HCT116 (cell line): ENCODE data around the gene DDTL. TPM values are rescaled to one million over a fixed set of nuclear protein-coding genes. Genes with fewer than 3 reads are reported as not detected.

Experiments
- ATAC-seq: fragments of 200-7000 bp; cut with Tn5 transposase; 2 replicates; pipeline ENCODE4 v1.9.1; 2020; ENCODE audit warnings: mild to moderate bottlenecking, moderate library complexity
- BruUV-seq: library from RNA; stranded (reverse); fragments of 400-500 nt; replicated peaks from 2 replicates; lab custom pipeline; 2021; lab: Mats Ljungman, UMichigan
- CTCF ChIA-PET: fragments of 300-600 bp; sonication (Branson Sonifier 250); formaldehyde crosslinking; loops from one replicate; lab custom pipeline; 2021; ENCODE audit warnings: antibody characterized with exemption; lab: Charles Lee
- POLR2A ChIA-PET: fragments of 300-600, 350-600 bp; sonication (Branson Sonifier 250); formaldehyde crosslinking; loops from one replicate; lab custom pipeline; 2021; ENCODE audit warnings: antibody characterized with exemption; lab: Charles Lee
- RAD21 ChIA-PET, 2 experiments: fragments of 300-600 bp; sonication (Branson Sonifier 250); formaldehyde crosslinking; loops; one replicate each; lab custom pipeline; 2023; ENCODE audit warnings: low total read pairs in 2 of 2; ENCODE audit not compliant: uncharacterized antibody in 2 of 2, unreplicated experiment in 2 of 2, low non-redundant PET in 1 of 2; lab: Charles Lee
- DNase-seq: peaks from one replicate; pipeline ENCODE4 v3.0.0-alpha.2; 2010; ENCODE audit warnings: low read depth, low spot score
- H2AFZ ChIP-seq: fragments of 200-600 bp; shearing (Covaris generic), sonication (generic); 2 replicates; pipeline ENCODE4 v1.6.1; 2017; ENCODE audit warnings: low read depth, mixed run types, mixed read lengths, antibody characterized with exemption, low read length; ENCODE audit not compliant: poor library complexity, severe bottlenecking
- H3K27ac ChIP-seq: 2 replicates; pipeline ENCODE4 v1.5.1; 2012; ENCODE audit warnings: low read depth, low read length
- H3K27me3 ChIP-seq: fragments of 200-600 bp; sonication (generic); 2 replicates; pipeline ENCODE4 v1.6.1; 2016; ENCODE audit warnings: mixed run types, low read length, mixed read lengths; ENCODE audit not compliant: insufficient read depth
- H3K36me3 ChIP-seq, 2 experiments: fragments of 200-500 bp in 1 of 2; fragments of 200-600 bp in 1 of 2; sonication (Bioruptor generic) in 1 of 2; sonication (generic) in 1 of 2; 2 replicates each; pipeline versions ENCODE4 v1.5.1 to v1.6.1; 2014 to 2016; ENCODE audit warnings: low read length in 2 of 2, inconsistent platforms in 1 of 2, mixed read lengths in 1 of 2, mixed run types in 1 of 2; ENCODE audit not compliant: insufficient read depth in 2 of 2, control insufficient read depth in 1 of 2
- H3K4me1 ChIP-seq, 2 experiments: fragments of 200-600 bp in 1 of 2; sonication (generic) in 1 of 2; 2 replicates each; pipeline versions ENCODE4 v1.5.1 to v1.6.1; 2012 to 2017; ENCODE audit warnings: low read length in 2 of 2, inconsistent platforms in 1 of 2, mild to moderate bottlenecking in 1 of 2, mixed read lengths in 1 of 2, mixed run types in 1 of 2, moderate library complexity in 1 of 2; ENCODE audit not compliant: insufficient read depth in 2 of 2, control insufficient read depth in 1 of 2
- H3K4me2 ChIP-seq: fragments of 200-600 bp; sonication (generic); 2 replicates; pipeline ENCODE4 v1.6.1; 2017; ENCODE audit warnings: mixed run types, low read length, mixed read lengths
- H3K4me3 ChIP-seq, 2 experiments: fragments of 200-600 bp in 1 of 2; sonication (generic) in 1 of 2; replicated peaks in 1 of 2; 2 replicates each; pipeline ENCODE4 v1.5.1; 2011 to 2016; ENCODE audit warnings: low read length in 2 of 2, control low read depth in 1 of 2, low read depth in 1 of 2, mild to moderate bottlenecking in 1 of 2, mixed read lengths in 1 of 2, mixed run types in 1 of 2
- H3K79me2 ChIP-seq: fragments of 200-600 bp; sonication (generic); 2 replicates; pipeline ENCODE4 v1.6.1; 2017; ENCODE audit warnings: mild to moderate bottlenecking, mixed run types, low read length, moderate library complexity, mixed read lengths; ENCODE audit not compliant: insufficient read depth
- H3K9ac ChIP-seq: fragments of 200-600 bp; sonication (generic); 2 replicates; pipeline ENCODE4 v1.6.1; 2016; ENCODE audit warnings: low read length, mixed read lengths
- H3K9me2 ChIP-seq: fragments of 200-600 bp; sonication (generic), shearing (Covaris generic); 2 replicates; pipeline ENCODE4 v1.6.1; 2017; ENCODE audit warnings: mixed run types, mild to moderate bottlenecking, moderate library complexity; ENCODE audit not compliant: insufficient read depth
- H3K9me3 ChIP-seq, 2 experiments: fragments of 200-500 bp in 1 of 2; fragments of 200-600 bp in 1 of 2; sonication (Bioruptor generic) in 1 of 2; sonication (generic) in 1 of 2; 2 replicates each; pipeline ENCODE4 v1.6.1; 2014 to 2017; ENCODE audit warnings: low read length in 2 of 2, mixed read lengths in 2 of 2, inconsistent platforms in 1 of 2, low read depth in 1 of 2, mild to moderate bottlenecking in 1 of 2, mixed run types in 1 of 2, moderate library complexity in 1 of 2; ENCODE audit not compliant: control insufficient read depth in 1 of 2, insufficient read depth in 1 of 2
- H4K20me1 ChIP-seq: fragments of 200-600 bp; sonication (generic), shearing (Covaris generic); 2 replicates; pipeline ENCODE4 v1.6.1; 2017; ENCODE audit warnings: mixed run types, mild to moderate bottlenecking, moderate library complexity; ENCODE audit not compliant: insufficient read depth
- CBX3 ChIP-seq: IDR thresholded peaks from 2 replicates; pipeline ENCODE4 v1.6.1; 2012; ENCODE audit warnings: low read depth
- ELF1 ChIP-seq: IDR thresholded peaks from 2 replicates; pipeline ENCODE4 v1.6.1; 2012; ENCODE audit warnings: low read depth, borderline replicate concordance
- SRF ChIP-seq: IDR thresholded peaks from 2 replicates; pipeline ENCODE4 v1.6.1; 2012; ENCODE audit warnings: low read depth
- TCF7L2 ChIP-seq: IDR thresholded peaks from 2 replicates; pipeline ENCODE4 v1.7.0; 2011; ENCODE audit warnings: borderline replicate concordance, inconsistent platforms; ENCODE audit not compliant: insufficient read depth, insufficient read length; ENCODE audit errors: extremely low read depth
- YY1 ChIP-seq: IDR thresholded peaks from 2 replicates; pipeline ENCODE4 v1.6.1; 2011; ENCODE audit warnings: low read length, low read depth, moderate library complexity, mild to moderate bottlenecking; ENCODE audit not compliant: insufficient replicate concordance; ENCODE audit errors: extremely low read depth
- ZNF274 ChIP-seq: fragments of 200-500 bp; sonication (Bioruptor generic); IDR thresholded peaks from 2 replicates; pipeline ENCODE4 v1.6.1; 2014; ENCODE audit warnings: mild to moderate bottlenecking, low read depth, low read length, inconsistent platforms
- intact Hi-C: fragments of 100-400 bp; cut with micrococcal nuclease; formaldehyde crosslinking; loops from 2 replicates; pipeline ENCODE4 v1.10.0; 2022
- total RNA-seq: library from RNA; stranded (reverse); gene quantifications from one replicate; pipeline ENCODE4 v1.2.1, GENCODE V29; 2021; ENCODE audit not compliant: unreplicated experiment

Gene DDTL
- total RNA-seq, 1 experiment from 2014 or later = 3.4 TPM

- no peak for TF ChIP-seq TCF7L2
These were observed 43.8 kb upstream of the DDTL start (continued) for GRCh38 chr22:23922921-23923320.

DNA sequence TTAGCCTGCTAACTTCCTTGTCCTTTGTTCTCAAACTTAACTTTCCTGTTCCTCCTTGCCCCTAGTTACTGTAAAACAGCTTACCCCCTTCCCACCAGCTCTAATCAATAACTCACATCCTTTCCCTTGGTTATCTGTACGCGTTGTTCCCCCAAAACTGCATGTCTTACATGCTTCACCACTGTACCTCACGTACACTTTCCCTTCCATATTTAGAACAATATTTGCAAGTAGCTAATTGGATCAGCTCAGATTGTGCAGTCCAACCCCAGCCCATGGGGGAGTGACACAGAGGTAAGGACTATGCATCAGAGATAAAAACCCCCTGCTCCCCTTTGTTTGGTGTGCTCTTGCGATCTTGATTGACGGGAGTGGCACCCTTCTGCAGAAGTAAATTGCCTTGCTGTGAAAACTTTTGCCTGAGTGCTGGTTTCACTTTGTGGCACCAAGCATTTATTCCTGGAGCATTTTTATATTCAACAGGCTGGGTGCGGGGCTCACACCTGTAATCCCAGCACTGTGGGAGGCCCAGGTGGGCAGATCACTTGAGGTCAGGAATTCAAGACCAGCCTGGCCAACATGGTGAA is 41.6 kb upstream of the DDTL start:
- H3K4me3 ChIP-seq = no peak overlapping the region
- no peaks in the 10 kb centered on the region for H4K20me1 ChIP-seq
- H3K79me2 ChIP-seq = no peaks in the 10 kb centered on the region
- H3K9ac ChIP-seq = no peak overlapping the region
- H3K36me3 ChIP-seq = no peaks in the 10 kb centered on the region
- no peaks in the 10 kb centered on the region for H3K9me2 ChIP-seq
- ChIA-PET RAD21 (no interaction called here), POLR2A (no interaction called here), CTCF (no interaction called here)
- H3K4me1 ChIP-seq = peaks cover 3 to 8% of the 10 kb centered on the region in 2 experiments; a peak in 2 of 4 replicates
- intact Hi-C loops = no loop called here
- no peak overlapping the region for H3K4me2 ChIP-seq
- BruUV-seq = no TSS peak
- DNase-seq (no peak), ATAC-seq (no peak)
- H3K27ac ChIP-seq = no peak overlapping the region
- peaks cover 4 to 13% of the 10 kb centered on the region in 2 experiments; a peak in 2 of 4 replicates for H3K9me3 ChIP-seq
- TF ChIP-seq YY1 (no peak), CBX3 (peak; percentile 80)
- H3K27me3 ChIP-seq = no peaks in the 10 kb centered on the region
- no peak overlapping the region for H2AFZ ChIP-seq

GRCh38 chr22:23926561-23926960 is 40.1 kb upstream of the DDTL start:
- no peak for DNase-seq
- no peaks in the 10 kb centered on the region for H3K36me3 ChIP-seq
- H3K27ac ChIP-seq = no peak overlapping the region
- peaks cover under 1 to 4% of the 10 kb centered on the region in 2 experiments; a peak in 2 of 4 replicates for H3K4me1 ChIP-seq
- peaks cover 8 to 18% of the 10 kb centered on the region in 2 experiments; a peak in 2 of 4 replicates for H3K9me3 ChIP-seq
- no peak overlapping the region for H3K4me3 ChIP-seq
- no peaks in the 10 kb centered on the region for H4K20me1 ChIP-seq
- ATAC-seq = no peak
- ChIA-PET RAD21 (no interaction called here), POLR2A (no interaction called here), CTCF (no interaction called here)
- no peaks in the 10 kb centered on the region for H3K27me3 ChIP-seq
- H3K9ac ChIP-seq = no peak overlapping the region
- intact Hi-C loops = no loop called here
- no peaks in the 10 kb centered on the region for H3K9me2 ChIP-seq
- TF ChIP-seq ZNF274 = no peak
- TF ChIP-seq SRF = no peak
- no peak for TF ChIP-seq ELF1
- BruUV-seq = no TSS peak
- H2AFZ ChIP-seq = no peak overlapping the region
- H3K4me2 ChIP-seq = no peak overlapping the region
- no peaks in the 10 kb centered on the region for H3K79me2 ChIP-seq
